Neural cell (in vitro differentiated cells): ENCODE measurements around the gene KREMEN2. TPM values are rescaled to one million over a fixed set of nuclear protein-coding genes. Genes with fewer than 3 reads are reported as not detected.
A peak's percentile ranks its signal among the peaks of the same experiment; 100 is the strongest.

Experiments used
- H2AFZ ChIP-seq: fragments of 200-600, 300-800 bp; sonication (generic), shearing (Covaris generic); 2 replicates; pipeline ENCODE4 v1.6.0; 2014; ENCODE audit warnings: low read depth, mild to moderate bottlenecking, antibody characterized with exemption, low read length, moderate library complexity
- H3F3A ChIP-seq: fragments of 200-600 bp; shearing (Covaris generic); 2 replicates; pipeline ENCODE4 v1.6.1; 2016; ENCODE audit warnings: mild to moderate bottlenecking, moderate library complexity, mixed read lengths, antibody characterized with exemption, low read length; ENCODE audit not compliant: insufficient read depth, poor library complexity, severe bottlenecking
- H3K27ac ChIP-seq: fragments of 200-600, 300-800 bp; sonication (generic), shearing (Covaris generic); 2 replicates; pipeline ENCODE4 v1.5.1; 2014; ENCODE audit warnings: mild to moderate bottlenecking, low read length, moderate library complexity
- H3K27me3 ChIP-seq: fragments of 300-800, 200-600 bp; sonication (generic), shearing (Covaris generic); 2 replicates; pipeline ENCODE4 v1.6.0; 2014; ENCODE audit warnings: mild to moderate bottlenecking, low read depth, low read length, moderate library complexity; ENCODE audit not compliant: insufficient read depth
- H3K36me3 ChIP-seq: fragments of 300-800, 200-600 bp; sonication (generic), shearing (Covaris generic); 2 replicates; pipeline ENCODE4 v1.5.1; 2014; ENCODE audit warnings: mild to moderate bottlenecking, antibody characterized with exemption, low read length, moderate library complexity; ENCODE audit not compliant: insufficient read depth
- H3K4me2 ChIP-seq: fragments of 300-800, 200-600 bp; sonication (generic), shearing (Covaris generic); 2 replicates; pipeline ENCODE4 v1.6.0; 2014; ENCODE audit warnings: mild to moderate bottlenecking, low read length
- H3K4me3 ChIP-seq: fragments of 300-800, 200-600 bp; sonication (generic), shearing (Covaris generic); 2 replicates; pipeline ENCODE4 v1.5.1; 2014; ENCODE audit warnings: mild to moderate bottlenecking, low read length, moderate library complexity
- H3K79me2 ChIP-seq: fragments of 200-600 bp; shearing (Covaris generic); replicated peaks from 2 replicates; pipeline ENCODE4 v1.6.0; 2014; ENCODE audit warnings: mild to moderate bottlenecking, low read length, moderate library complexity; ENCODE audit not compliant: insufficient read depth
- H3K9ac ChIP-seq: fragments of 300-800, 200-600 bp; sonication (generic), shearing (Covaris generic); 2 replicates; pipeline ENCODE4 v1.6.1; 2016; ENCODE audit warnings: mild to moderate bottlenecking, low read length, mixed read lengths
- H3K9me2 ChIP-seq: fragments of 200-600 bp; shearing (Covaris generic); 2 replicates; pipeline ENCODE4 v1.6.1; 2016; ENCODE audit warnings: mild to moderate bottlenecking, low read length, mixed read lengths; ENCODE audit not compliant: insufficient read depth
- H3K9me3 ChIP-seq: fragments of 200-600, 300-800 bp; sonication (generic), shearing (Covaris generic); 2 replicates; pipeline ENCODE4 v1.6.1; 2016; ENCODE audit warnings: mild to moderate bottlenecking, mixed run types, low read length, moderate library complexity, mixed read lengths
- H4K20me1 ChIP-seq: fragments of 200-600 bp; shearing (Covaris generic); 2 replicates; pipeline ENCODE4 v1.6.1; 2016; ENCODE audit warnings: mild to moderate bottlenecking, mixed run types; ENCODE audit not compliant: insufficient read depth
- CTCF ChIP-seq: fragments of 450-650 bp; IDR thresholded peaks from 2 replicates; pipeline ENCODE4 v1.5.1; 2014; ENCODE audit warnings: antibody characterized with exemption, mild to moderate bottlenecking, moderate library complexity; ENCODE audit not compliant: poor library complexity, severe bottlenecking
- EP300 ChIP-seq: fragments of 450-650 bp; conservative IDR thresholded peaks from 2 replicates; pipeline ENCODE4 v1.6.1; 2014; ENCODE audit warnings: antibody characterized with exemption, mild to moderate bottlenecking, moderate library complexity; ENCODE audit not compliant: poor library complexity, severe bottlenecking
- EZH2 ChIP-seq: fragments of 200-600, 300-800 bp; shearing (Covaris generic), sonication (generic); IDR thresholded peaks from 2 replicates; pipeline ENCODE4 v1.6.1; 2014; ENCODE audit warnings: antibody characterized with exemption, low read length, borderline replicate concordance, mild to moderate bottlenecking; ENCODE audit not compliant: insufficient read depth, poor library complexity, severe bottlenecking
- MXI1 ChIP-seq: fragments of 450-650 bp; conservative IDR thresholded peaks from 2 replicates; pipeline ENCODE4 v1.6.1; 2014; ENCODE audit warnings: antibody characterized with exemption, mild to moderate bottlenecking; ENCODE audit not compliant: poor library complexity, severe bottlenecking
- POLR2AphosphoS5 ChIP-seq: IDR thresholded peaks from 2 replicates; pipeline ENCODE4 v1.6.1; 2012
- RAD21 ChIP-seq: fragments of 450-650 bp; conservative IDR thresholded peaks from 2 replicates; pipeline ENCODE4 v1.6.1; 2014; ENCODE audit warnings: antibody characterized with exemption, mild to moderate bottlenecking, moderate library complexity
- REST ChIP-seq: IDR thresholded peaks from 2 replicates; pipeline ENCODE4 v1.6.1; 2012; ENCODE audit warnings: borderline replicate concordance
- SMC3 ChIP-seq: fragments of 450-650 bp; conservative IDR thresholded peaks from 2 replicates; pipeline ENCODE4 v1.6.1; 2014; ENCODE audit warnings: antibody characterized with exemption, mild to moderate bottlenecking, moderate library complexity; ENCODE audit not compliant: poor library complexity
- TAF1 ChIP-seq: IDR thresholded peaks from 2 replicates; pipeline ENCODE4 v1.6.1; 2012; ENCODE audit warnings: low read depth
- polyA plus RNA-seq: library from polyadenylated mRNA; depleted of rRNA; stranded (reverse); fragments of >200 nt; gene quantifications from 2 replicates; pipeline ENCODE4 v1.2.3, GENCODE V29; 2014

KREMEN2 gene
- polyA plus RNA-seq, 1 donor from 2014 or later, result 0.71 TPM

GRCh38 chr16:3004319-3004718, 40.2 kb downstream of the KREMEN2 start:
- Histone ChIP-seq H4K20me1 (no peaks in the 10 kb centered on the region), H3K36me3 (no peaks in the 10 kb centered on the region), H3K9me2 (no peaks in the 10 kb centered on the region), H2AFZ (no peak overlapping the region), H3K27ac (no peak overlapping the region), H3K4me2 (no peak overlapping the region), H3K4me3 (no peak overlapping the region), H3K9ac (no peak overlapping the region), H3K79me2 (no peaks in the 10 kb centered on the region), H3F3A (no peaks in the 10 kb centered on the region), H3K9me3 (no peaks in the 10 kb centered on the region), H3K27me3 (peaks cover 46% of the 10 kb centered on the region)
- TF ChIP-seq EZH2 (no peak), MXI1 (no peak), REST (no peak), POLR2AphosphoS5 (no peak), RAD21 (no peak), CTCF (no peak), TAF1 (no peak), EP300 (no peak), SMC3 (no peak)

- no peaks in the 10 kb centered on the region for H3K36me3 ChIP-seq
- H3K4me2 ChIP-seq, result no peak overlapping the region
- H3K9ac ChIP-seq, result no peak overlapping the region
- H3K27me3 ChIP-seq, result peaks cover 50% of the 10 kb centered on the region
- peak overlapping the region; percentile 50 for H3K4me3 ChIP-seq
- H4K20me1 ChIP-seq, result no peaks in the 10 kb centered on the region
- TF ChIP-seq REST (no peak), RAD21 (no peak)
- H2AFZ ChIP-seq, result no peak overlapping the region
- H3K9me2 ChIP-seq, result no peaks in the 10 kb centered on the region
- H3K79me2 ChIP-seq, result no peaks in the 10 kb centered on the region
- H3K27ac ChIP-seq, result no peak overlapping the region
- H3F3A ChIP-seq, result no peaks in the 10 kb centered on the region
- H3K9me3 ChIP-seq, result no peaks in the 10 kb centered on the region
These were observed 40.8 kb downstream of the KREMEN2 start for GRCh38 chr16:3004781-3005284.
